Activated T-helper 1 cell treated with anti-CD3 and anti-CD28 coated beads, Interleukin-12 subunit alpha, Interleukin-12 subunit beta, Interleukin-2, Interleukin-4 antibody, amounts not matched to agents 30 ng/mL and 10 ng/mL and 1 ng/mL, durations not matched to agents 14 hours and 24 hours and 36 hours (primary cell): ENCODE data around the gene FARS2. TPM values are rescaled to one million over a fixed set of nuclear protein-coding genes. Genes with fewer than 3 reads are reported as not detected.

Source experiments
- DNase-seq: peaks from one replicate; pipeline ENCODE4 v3.0.0; 2021; ENCODE audit warnings: low spot score
- H3K27ac Mint-ChIP-seq: one replicate; pipeline ENCODE4 v1.8.0; 2021; ENCODE audit warnings: mild to moderate bottlenecking, mixed read lengths
- H3K27me3 Mint-ChIP-seq: one replicate; pipeline ENCODE4 v1.8.0; 2022; ENCODE audit warnings: mild to moderate bottlenecking, moderate library complexity, mixed read lengths; ENCODE audit not compliant: insufficient read depth
- H3K36me3 Mint-ChIP-seq: one replicate; pipeline ENCODE4 v1.8.0; 2021; ENCODE audit warnings: low read depth, mixed read lengths
- H3K4me1 Mint-ChIP-seq: one replicate; pipeline ENCODE4 v1.8.0; 2021; ENCODE audit warnings: low read depth, mixed read lengths
- H3K4me3 Mint-ChIP-seq: one replicate; pipeline ENCODE4 v1.8.0; 2021; ENCODE audit warnings: mild to moderate bottlenecking, moderate library complexity, mixed read lengths
- H3K9me3 Mint-ChIP-seq: one replicate; pipeline ENCODE4 v1.8.0; 2021; ENCODE audit warnings: mixed read lengths
- intact Hi-C: fragments of 100-400 bp; cut with micrococcal nuclease; formaldehyde crosslinking; loops from one replicate; pipeline ENCODE4 v1.15.1; 2024
- total RNA-seq: library from RNA; stranded (reverse); gene quantifications from 2 replicates; pipeline ENCODE4 v1.2.3, GENCODE V29; 2022

The FARS2 gene
- total RNA-seq, 1 donor from 2014 or later, result 23.8 TPM

DNA sequence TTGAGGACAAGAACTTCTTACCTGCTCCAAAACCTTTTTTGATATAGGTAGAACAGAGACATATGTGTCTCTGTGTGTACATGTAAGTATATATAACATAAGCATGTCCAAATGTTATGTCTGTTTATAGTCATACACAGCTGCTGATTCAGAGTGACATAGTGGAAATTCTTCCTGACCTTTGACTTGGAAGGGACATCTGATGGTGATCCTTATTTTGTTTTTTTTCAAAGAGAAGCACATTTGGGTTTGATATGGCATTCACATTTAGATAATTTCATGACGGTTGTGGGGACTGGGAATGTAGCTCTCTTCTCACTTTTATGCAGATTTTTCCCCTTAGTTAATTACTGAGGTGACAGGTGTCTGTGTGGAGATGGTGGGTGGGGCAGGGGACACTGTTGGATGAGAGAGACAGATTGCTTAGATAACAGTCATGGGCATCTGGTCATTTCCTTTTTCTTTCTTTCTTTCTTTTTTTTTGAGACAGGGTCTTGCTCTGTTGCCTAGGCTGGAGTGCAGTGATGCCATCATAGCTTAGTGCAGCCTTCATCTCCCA lies 39.0 kb downstream of the FARS2 start:
- intact Hi-C loops, result no loop called here
- Mint-ChIP-seq H3K9me3 (no peaks in the 10 kb centered on the region), H3K4me3 (no peak overlapping the region), H3K4me1 (peaks cover 17% of the 10 kb centered on the region), H3K36me3 (no peaks in the 10 kb centered on the region), H3K27me3 (no peaks in the 10 kb centered on the region), H3K27ac (peak overlapping the region; percentile 41)
- DNase-seq, result no peak

DNA sequence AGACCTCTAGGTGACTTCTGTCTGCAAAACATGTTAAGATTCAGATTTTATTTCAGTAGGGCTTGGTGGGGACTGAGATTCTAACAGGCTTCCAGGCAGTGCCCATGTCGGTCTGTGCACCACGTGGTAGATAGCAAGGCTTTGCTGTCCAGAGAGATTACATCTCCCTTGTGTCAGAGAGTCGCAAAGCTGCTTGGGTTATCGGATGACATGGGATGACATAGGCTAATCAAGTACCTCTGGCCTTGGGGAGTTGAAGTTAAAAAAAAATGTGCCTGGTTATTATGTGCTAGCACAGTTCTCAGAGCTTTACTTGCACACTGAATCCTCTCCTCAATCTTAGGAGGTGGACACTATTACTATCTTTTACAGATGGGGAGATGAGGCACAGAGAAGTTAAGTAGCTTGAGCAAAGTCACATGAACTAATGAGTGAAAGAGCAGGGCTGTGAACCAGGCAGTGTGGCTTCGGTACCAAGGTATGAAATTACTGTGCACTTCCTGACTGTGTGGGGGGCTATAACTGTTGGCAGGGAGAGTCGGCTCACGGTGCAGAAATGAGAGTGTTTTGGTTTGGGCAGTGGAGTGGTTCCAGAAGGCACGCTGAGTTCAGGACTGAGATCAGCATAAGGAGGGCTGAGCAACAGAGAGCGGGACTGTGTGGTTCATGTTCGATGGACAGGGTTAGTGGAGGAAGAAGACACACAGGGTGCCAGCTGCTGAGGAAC lies 41.1 kb downstream of the FARS2 start:
- peak overlapping the region; percentile 79 for H3K27ac Mint-ChIP-seq
- H3K27me3 Mint-ChIP-seq, result no peaks in the 10 kb centered on the region
- H3K36me3 Mint-ChIP-seq, result no peaks in the 10 kb centered on the region
- H3K4me3 Mint-ChIP-seq, result peak overlapping the region; percentile 5
- peaks cover 22% of the 10 kb centered on the region for H3K4me1 Mint-ChIP-seq
- intact Hi-C loops, result loop anchor here (1.0 kb wide), 1 partner anchor 22 kb away; no protein-coding TSS in a partner anchor
- peak; percentile 5 for DNase-seq
- H3K9me3 Mint-ChIP-seq, result no peaks in the 10 kb centered on the region

DNA sequence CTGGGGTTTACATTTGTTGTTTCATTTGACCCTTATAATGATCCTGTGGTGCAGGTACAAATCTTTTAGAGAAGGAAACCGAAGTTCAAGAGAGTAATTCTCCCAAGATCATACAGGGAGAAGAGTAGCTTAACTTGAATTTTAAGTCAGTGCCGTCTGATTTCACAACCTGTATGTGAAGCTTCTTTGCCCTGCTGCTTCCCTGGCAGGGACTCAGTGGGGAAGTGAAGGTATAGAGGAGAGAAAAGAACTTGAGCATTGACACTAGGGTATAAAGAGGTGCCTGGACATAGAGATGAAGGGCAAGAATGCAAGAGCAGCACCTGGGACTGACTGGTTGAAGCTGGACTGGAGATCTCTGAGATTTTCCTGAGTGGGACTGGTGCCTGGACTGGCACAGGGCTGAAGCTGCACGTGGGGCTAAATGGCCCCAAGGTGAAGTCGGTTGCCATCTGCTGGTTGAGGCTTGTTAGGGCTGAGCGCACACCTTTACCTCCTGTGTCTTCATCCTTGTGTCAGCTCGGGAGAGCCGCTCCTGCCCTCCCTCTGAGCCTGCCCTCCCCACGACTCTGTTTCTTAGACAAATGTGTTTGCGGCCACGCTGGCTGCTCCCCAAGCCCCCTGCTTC lies 41.8 kb downstream of the FARS2 start:
- peaks cover 22% of the 10 kb centered on the region for H3K4me1 Mint-ChIP-seq
- no peaks in the 10 kb centered on the region for H3K9me3 Mint-ChIP-seq
- intact Hi-C loops, result loop anchor here (1.0 kb wide), 4 partner anchors 23 to 160 kb away; partner anchors contain the start of gene FARS2
- H3K27me3 Mint-ChIP-seq, result no peaks in the 10 kb centered on the region
- H3K27ac Mint-ChIP-seq, result no peak overlapping the region
- DNase-seq, result peak; percentile 25
- H3K4me3 Mint-ChIP-seq, result peak overlapping the region; percentile 5
- no peaks in the 10 kb centered on the region for H3K36me3 Mint-ChIP-seq

DNA sequence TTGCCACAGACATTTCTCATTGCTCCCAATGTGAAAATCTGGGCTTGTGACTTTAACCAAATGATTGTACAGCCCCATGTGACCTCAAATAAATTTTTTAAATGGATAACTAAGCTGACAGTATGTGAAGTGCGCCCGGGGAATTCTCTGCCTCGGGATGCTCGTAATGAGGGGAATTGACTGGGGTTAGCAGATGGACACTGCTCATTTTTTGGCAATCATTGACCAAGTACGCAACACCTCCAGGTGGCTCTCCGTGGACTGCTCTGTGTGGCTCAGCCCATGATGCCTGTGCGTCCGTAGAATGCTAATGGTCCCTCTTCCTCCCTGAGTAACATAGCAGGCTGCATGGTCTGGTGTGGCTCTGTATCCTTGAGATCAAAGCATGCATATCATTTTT lies 42.4 kb downstream of the FARS2 start:
- H3K27me3 Mint-ChIP-seq, result no peaks in the 10 kb centered on the region
- no peak overlapping the region for H3K27ac Mint-ChIP-seq
- no peak overlapping the region for H3K4me3 Mint-ChIP-seq
- intact Hi-C loops, result loop anchor here (1.0 kb wide), 3 partner anchors 42 to 160 kb away; partner anchors contain the start of gene FARS2
- peaks cover 22% of the 10 kb centered on the region for H3K4me1 Mint-ChIP-seq
- H3K36me3 Mint-ChIP-seq, result no peaks in the 10 kb centered on the region
- no peaks in the 10 kb centered on the region for H3K9me3 Mint-ChIP-seq
- DNase-seq, result no peak

DNA sequence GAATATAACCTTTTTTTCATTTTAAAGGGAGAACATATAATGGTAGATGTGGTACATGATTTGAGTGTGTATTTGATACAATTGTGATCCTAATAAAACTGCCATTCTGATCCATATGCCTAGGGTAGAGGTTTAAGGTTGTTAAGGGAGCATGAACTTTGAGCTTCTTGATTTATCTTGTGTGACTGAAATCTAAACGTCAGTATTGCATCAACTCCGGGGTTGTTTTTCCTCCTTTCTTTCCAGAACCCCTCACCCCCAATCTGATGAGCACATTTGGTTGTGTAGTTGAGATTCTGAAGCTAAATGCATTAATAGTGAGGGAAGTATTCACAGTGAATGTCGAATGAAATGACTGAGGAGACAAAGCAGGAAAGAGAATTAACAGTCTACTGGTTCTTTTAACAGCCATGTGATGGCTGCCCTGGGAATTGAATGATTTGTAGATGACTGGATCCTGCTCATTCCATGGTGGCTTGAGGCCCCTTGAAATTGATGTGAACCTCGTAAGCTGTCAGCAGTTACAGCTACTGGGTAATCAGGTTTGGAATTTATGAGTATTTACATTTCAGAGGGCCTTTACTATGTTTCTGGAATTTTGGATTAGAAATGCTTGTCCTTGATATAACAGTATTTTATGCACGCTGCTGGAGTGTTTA lies 44.8 kb downstream of the FARS2 start:
- H3K36me3 Mint-ChIP-seq, result no peaks in the 10 kb centered on the region
- intact Hi-C loops, result no loop called here
- no peaks in the 10 kb centered on the region for H3K9me3 Mint-ChIP-seq
- no peak overlapping the region for H3K4me3 Mint-ChIP-seq
- peaks cover 22% of the 10 kb centered on the region for H3K4me1 Mint-ChIP-seq
- no peaks in the 10 kb centered on the region for H3K27me3 Mint-ChIP-seq
- no peak for DNase-seq
- no peak overlapping the region for H3K27ac Mint-ChIP-seq

DNA sequence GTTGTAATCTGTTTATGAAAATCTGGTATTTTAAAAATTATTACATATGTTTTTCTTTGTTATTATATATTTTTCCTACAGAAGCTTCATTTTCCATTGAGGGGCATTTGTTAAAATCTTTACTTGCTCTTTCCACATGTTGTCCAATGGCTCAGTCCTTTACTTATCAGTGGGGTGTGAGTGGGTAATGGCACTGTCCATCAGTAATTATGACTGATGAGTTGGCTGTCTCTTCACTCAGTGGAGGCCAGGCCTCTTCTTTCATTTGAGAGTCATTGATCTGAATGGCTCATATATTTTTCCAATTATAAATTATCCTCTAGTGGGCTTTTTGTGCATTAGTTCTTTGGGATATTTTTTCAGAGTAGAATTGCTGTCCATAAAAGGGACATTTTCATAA lies 45.7 kb downstream of the FARS2 start:
- no peaks in the 10 kb centered on the region for H3K27me3 Mint-ChIP-seq
- H3K9me3 Mint-ChIP-seq, result no peaks in the 10 kb centered on the region
- no peak for DNase-seq
- H3K4me1 Mint-ChIP-seq, result peaks cover 18% of the 10 kb centered on the region
- H3K27ac Mint-ChIP-seq, result no peak overlapping the region
- intact Hi-C loops, result no loop called here
- no peak overlapping the region for H3K4me3 Mint-ChIP-seq
- no peaks in the 10 kb centered on the region for H3K36me3 Mint-ChIP-seq

- no peaks in the 10 kb centered on the region for H3K9me3 Mint-ChIP-seq
- intact Hi-C loops, result no loop called here
- H3K36me3 Mint-ChIP-seq, result no peaks in the 10 kb centered on the region
- DNase-seq, result no peak
- no peak overlapping the region for H3K27ac Mint-ChIP-seq
- peaks cover 8% of the 10 kb centered on the region for H3K4me1 Mint-ChIP-seq
- no peaks in the 10 kb centered on the region for H3K27me3 Mint-ChIP-seq
- no peak overlapping the region for H3K4me3 Mint-ChIP-seq
Observed at GRCh38 chr6:5308066-5308465, 46.8 kb downstream of the FARS2 start.

DNA sequence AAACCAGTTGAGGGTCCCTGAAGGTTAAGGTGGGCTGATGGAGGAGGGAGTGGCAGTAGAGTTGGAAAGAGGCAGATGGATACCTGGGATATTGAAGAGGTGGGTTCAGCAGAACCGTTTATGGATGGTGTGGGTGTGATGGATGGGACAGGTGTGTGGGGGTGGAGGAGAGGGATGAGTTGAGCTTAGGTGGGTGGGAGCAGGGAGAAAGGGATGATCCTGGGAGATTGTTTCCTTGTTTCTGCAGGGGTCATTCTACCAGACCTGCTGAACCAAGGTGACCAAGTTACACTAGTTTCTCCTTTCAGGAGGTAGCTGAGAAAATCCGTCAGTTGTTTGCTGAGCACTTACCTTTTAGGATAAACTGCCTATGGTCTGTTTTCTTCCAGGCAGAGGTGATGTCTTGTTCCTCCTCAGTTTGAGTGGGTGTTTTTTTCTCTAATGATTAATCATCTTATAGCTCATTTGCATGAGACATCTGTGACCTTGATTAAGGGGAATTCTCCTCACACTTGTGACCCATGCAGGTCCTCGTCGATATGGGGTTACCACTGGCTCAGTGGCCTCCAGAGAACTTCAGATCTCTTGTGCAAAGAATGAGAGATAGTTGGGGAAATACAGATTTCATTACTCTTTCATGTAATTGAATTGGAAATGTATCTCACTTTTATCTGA lies 53.0 kb downstream of the FARS2 start:
- no peak for DNase-seq
- H3K4me3 Mint-ChIP-seq, result no peak overlapping the region
- H3K36me3 Mint-ChIP-seq, result no peaks in the 10 kb centered on the region
- H3K27me3 Mint-ChIP-seq, result no peaks in the 10 kb centered on the region
- intact Hi-C loops, result no loop called here
- no peak overlapping the region for H3K27ac Mint-ChIP-seq
- no peaks in the 10 kb centered on the region for H3K9me3 Mint-ChIP-seq
- H3K4me1 Mint-ChIP-seq, result no peaks in the 10 kb centered on the region

GRCh38 chr6:5315881-5316280 lies 54.6 kb downstream of the FARS2 start:
- H3K4me1 Mint-ChIP-seq, result no peaks in the 10 kb centered on the region
- no peaks in the 10 kb centered on the region for H3K27me3 Mint-ChIP-seq
- intact Hi-C loops, result no loop called here
- no peaks in the 10 kb centered on the region for H3K9me3 Mint-ChIP-seq
- H3K36me3 Mint-ChIP-seq, result no peaks in the 10 kb centered on the region
- H3K4me3 Mint-ChIP-seq, result no peak overlapping the region
- DNase-seq, result no peak
- H3K27ac Mint-ChIP-seq, result no peak overlapping the region

- no peak for DNase-seq
- Mint-ChIP-seq H3K27me3 (no peaks in the 10 kb centered on the region), H3K9me3 (no peaks in the 10 kb centered on the region)
Observed at GRCh38 chr6:5316951-5317350, 55.6 kb downstream of the FARS2 start.

GRCh38 chr6:5318617-5319272 lies 57.4 kb downstream of the FARS2 start:
- intact Hi-C loops, result no loop called here
- no peaks in the 10 kb centered on the region for H3K4me1 Mint-ChIP-seq
- DNase-seq, result no peak

More at GRCh38 chr6:5316951-5317350, 55.6 kb downstream of the FARS2 start:
- Mint-ChIP-seq H3K27ac (no peak overlapping the region), H3K36me3 (no peaks in the 10 kb centered on the region), H3K4me1 (no peaks in the 10 kb centered on the region), H3K4me3 (no peak overlapping the region)
- intact Hi-C loops, result no loop called here

DNA sequence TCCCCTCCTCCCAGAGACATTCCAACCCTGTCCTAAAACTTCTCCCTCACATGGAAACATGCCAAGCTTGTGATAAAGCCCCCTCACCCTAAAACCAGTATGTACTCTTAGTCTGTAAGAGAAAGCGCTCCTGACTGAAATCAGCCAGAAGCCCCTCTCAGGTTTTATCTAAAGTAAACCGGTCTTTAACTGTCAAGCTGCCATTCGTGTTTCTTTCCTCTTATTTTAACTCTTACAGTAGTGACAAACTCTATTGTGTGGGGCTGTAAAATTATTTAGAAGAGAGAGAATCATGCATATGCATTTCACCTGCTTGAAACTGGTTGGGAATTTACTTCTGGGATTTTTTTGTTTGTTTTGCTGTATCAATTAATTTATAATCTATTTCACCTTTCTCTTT lies 62.7 kb downstream of the FARS2 start:
- intact Hi-C loops, result no loop called here
- Mint-ChIP-seq H3K36me3 (no peaks in the 10 kb centered on the region), H3K27me3 (no peaks in the 10 kb centered on the region), H3K4me3 (no peak overlapping the region), H3K9me3 (no peaks in the 10 kb centered on the region), H3K27ac (no peak overlapping the region), H3K4me1 (no peaks in the 10 kb centered on the region)
- DNase-seq, result no peak

More at GRCh38 chr6:5318617-5319272, 57.4 kb downstream of the FARS2 start:
- Mint-ChIP-seq H3K36me3 (no peaks in the 10 kb centered on the region), H3K27ac (no peak overlapping the region), H3K4me3 (no peak overlapping the region), H3K9me3 (no peaks in the 10 kb centered on the region), H3K27me3 (no peaks in the 10 kb centered on the region)
